GM12892 (cell line): Measurements from ENCODE around the gene KCNMB1.
A peak's percentile ranks its signal among the peaks of the same experiment; 100 is the strongest.
"Not testable (repeated sequence)": the region's sequence is repeated elsewhere in the genome, so short reads cannot be mapped to it uniquely, and the experiment has no call there.

Experiments
- DNase-seq: peaks from one replicate; pipeline ENCODE4 v3.0.0; 2011; ENCODE audit not compliant: insufficient read length
- FAIRE-seq: peaks from 2 replicates; lab custom pipeline; 2011; peaks lifted over from hg19 to GRCh38; lab: Jason Lieb, UNC
- POLR2A ChIP-seq: IDR thresholded peaks from 2 replicates; pipeline ENCODE4 v1.6.1; 2011; ENCODE audit warnings: low read depth, low read length, control low read depth
- POLR2AphosphoS5 ChIP-seq: IDR thresholded peaks from 2 replicates; pipeline ENCODE4 v1.6.1; 2011; ENCODE audit warnings: low read depth, low read length, control low read depth
- TAF1 ChIP-seq: IDR thresholded peaks from 2 replicates; pipeline ENCODE4 v1.6.1; 2011; ENCODE audit warnings: low read depth, mild to moderate bottlenecking, control low read depth, low read length, borderline replicate concordance

KCNMB1 gene

GRCh38 chr5:170387775-170388639, 1.2 kb downstream of the KCNMB1 start:
- DNase-seq (no peak), FAIRE-seq (no peak)
- TF ChIP-seq POLR2A (no peak), POLR2AphosphoS5 (no peak), TAF1 (no peak)

- TF ChIP-seq POLR2AphosphoS5 (no peak), TAF1 (no peak), POLR2A (no peak)
- DNase-seq (no peak), FAIRE-seq (no peak)
Observed at GRCh38 chr5:170386743-170387395, 2.3 kb downstream of the KCNMB1 start.

- no peak for TF ChIP-seq TAF1
- no peak for TF ChIP-seq POLR2AphosphoS5
- no peak for TF ChIP-seq POLR2A
- DNase-seq: no peak
- peak; percentile 58 for FAIRE-seq
Observed at GRCh38 chr5:170383227-170383626, 5.9 kb downstream of the KCNMB1 start.

GRCh38 chr5:170382790-170383189, 6.4 kb downstream of the KCNMB1 start:
- TF ChIP-seq POLR2AphosphoS5: no peak
- no peak for TF ChIP-seq POLR2A
- TF ChIP-seq TAF1: no peak
- FAIRE-seq (no peak), DNase-seq (no peak)

- TF ChIP-seq POLR2AphosphoS5 (no peak), TAF1 (no peak), POLR2A (no peak)
- FAIRE-seq: no peak
- DNase-seq: no peak
Observed at GRCh38 chr5:170380361-170380951, 8.7 kb downstream of the KCNMB1 start.

- TF ChIP-seq TAF1: no peak
- no peak for TF ChIP-seq POLR2AphosphoS5
- no peak for TF ChIP-seq POLR2A
- DNase-seq (no peak), FAIRE-seq (no peak)
Observed at GRCh38 chr5:170378740-170379139, 10.4 kb downstream of the KCNMB1 start.

GRCh38 chr5:170377027-170377426, 12.1 kb downstream of the KCNMB1 start:
- DNase-seq (no peak), FAIRE-seq (no peak)
- TF ChIP-seq POLR2AphosphoS5: no peak
- TF ChIP-seq TAF1: no peak
- TF ChIP-seq POLR2A: no peak

GRCh38 chr5:170376526-170376925, 12.6 kb downstream of the KCNMB1 start:
- FAIRE-seq, DNase-seq: not testable (repeated sequence)

GRCh38 chr5:170375283-170375682, 13.9 kb downstream of the KCNMB1 start:
- TF ChIP-seq TAF1: no peak
- no peak for TF ChIP-seq POLR2AphosphoS5
- TF ChIP-seq POLR2A: no peak
- no peak for DNase-seq
- FAIRE-seq: no peak

GRCh38 chr5:170372971-170373370, 16.2 kb downstream of the KCNMB1 start:
- DNase-seq: no peak
- TF ChIP-seq POLR2A (no peak), POLR2AphosphoS5 (no peak), TAF1 (no peak)

GRCh38 chr5:170368586-170368985, 20.6 kb downstream of the KCNMB1 start:
- TF ChIP-seq TAF1 (no peak), POLR2A (no peak), POLR2AphosphoS5 (no peak)
- FAIRE-seq: no peak
- DNase-seq: no peak

More at GRCh38 chr5:170372971-170373370, 16.2 kb downstream of the KCNMB1 start:
- no peak for FAIRE-seq

- TF ChIP-seq TAF1: no peak
- TF ChIP-seq POLR2AphosphoS5: no peak
- TF ChIP-seq POLR2A: no peak
- DNase-seq: no peak
- no peak for FAIRE-seq
Observed at GRCh38 chr5:170366276-170366675, 22.9 kb downstream of the KCNMB1 start.
